HEK293 (cell line): ENCODE data around the gene SEPTIN3.
A peak's percentile ranks its signal among the peaks of the same experiment; 100 is the strongest.

Experiments
- CTCF ChIA-PET: fragments of 350-600 bp; formaldehyde crosslinking; extraction: SDS; loops from one replicate; lab custom pipeline; 2021; ENCODE audit warnings: antibody characterized with exemption; lab: Yijun Ruan, JAX
- POLR2A ChIA-PET: fragments of 300-600 bp; formaldehyde crosslinking; extraction: SDS; loops from one replicate; lab custom pipeline; 2020; ENCODE audit warnings: antibody characterized with exemption, inconsistent platforms; lab: Yijun Ruan, JAX
- H3K27ac ChIP-seq: fragments of 200-500 bp; sonication (Bioruptor generic); 2 replicates; pipeline ENCODE4 v1.5.1; 2014; ENCODE audit warnings: low read depth, low read length, control low read depth, inconsistent platforms; ENCODE audit errors: extremely low read depth
- H3K36me3 ChIP-seq, 2 experiments: fragments of 200-500 bp in 1 of 2; sonication (Bioruptor generic) in 1 of 2; 1 replicate in 1 of 2; 2 replicates in 1 of 2; pipeline ENCODE4 v1.5.1; 2014 to 2017; ENCODE audit warnings: inconsistent platforms in 2 of 2, low read length in 2 of 2; ENCODE audit not compliant: control insufficient read depth in 2 of 2, insufficient read depth in 1 of 2
- H3K4me1 ChIP-seq: fragments of 200-500 bp; sonication (Bioruptor generic); 2 replicates; pipeline ENCODE4 v1.5.1; 2014; ENCODE audit warnings: mild to moderate bottlenecking, low read length, inconsistent platforms; ENCODE audit not compliant: control insufficient read depth, insufficient read depth
- H3K4me3 ChIP-seq: 2 replicates; pipeline ENCODE4 v1.5.1; 2011; ENCODE audit warnings: low read depth, mild to moderate bottlenecking, control low read depth, low read length, moderate library complexity
- H3K9me3 ChIP-seq: fragments of 200-500 bp; sonication (Bioruptor generic); 2 replicates; pipeline ENCODE4 v1.5.1; 2014; ENCODE audit warnings: low read depth, low read length, inconsistent platforms; ENCODE audit not compliant: control insufficient read depth, insufficient read depth
- BCL11A ChIP-seq: fragments of 450-650 bp; formaldehyde crosslinking; IDR thresholded peaks from 2 replicates; pipeline ENCODE4 v1.5.1; 2016; ENCODE audit warnings: low read depth, missing biosample characterization, missing genetic modification characterization
- CTCF ChIP-seq: fragments of 450-650 bp; formaldehyde crosslinking; IDR thresholded peaks from 2 replicates; pipeline ENCODE4 v1.5.1; 2016; ENCODE audit warnings: missing biosample characterization, missing genetic modification characterization
- EGR2 ChIP-seq: fragments of 450-650 bp; formaldehyde crosslinking; IDR thresholded peaks from 2 replicates; pipeline ENCODE4 v1.5.1; 2016; ENCODE audit warnings: low read depth, missing biosample characterization, missing genetic modification characterization
- GLIS1 ChIP-seq: fragments of 450-650 bp; formaldehyde crosslinking; IDR thresholded peaks from 2 replicates; pipeline ENCODE4 v1.5.1; 2016; ENCODE audit warnings: missing biosample characterization, missing genetic modification characterization
- PRDM10 ChIP-seq: fragments of 450-650 bp; formaldehyde crosslinking; IDR thresholded peaks from 2 replicates; pipeline ENCODE4 v1.5.1; 2016; ENCODE audit warnings: missing biosample characterization, missing genetic modification characterization
- SP2 ChIP-seq: fragments of 450-650 bp; formaldehyde crosslinking; IDR thresholded peaks from 2 replicates; pipeline ENCODE4 v1.5.1; 2016; ENCODE audit warnings: missing biosample characterization, missing genetic modification characterization
- ZBTB20 ChIP-seq: fragments of 450-650 bp; formaldehyde crosslinking; IDR thresholded peaks from 2 replicates; pipeline ENCODE4 v1.5.1; 2016; ENCODE audit warnings: missing biosample characterization, missing genetic modification characterization
- ZBTB44 ChIP-seq: fragments of 450-650 bp; IDR thresholded peaks from 2 replicates; pipeline ENCODE4 v1.5.1; 2018; ENCODE audit warnings: missing biosample characterization, mild to moderate bottlenecking, missing genetic modification characterization
- ZEB2 ChIP-seq: fragments of 450-650 bp; formaldehyde crosslinking; IDR thresholded peaks from 2 replicates; pipeline ENCODE4 v1.5.1; 2016; ENCODE audit warnings: missing biosample characterization, missing genetic modification characterization
- ZFHX2 ChIP-seq: fragments of 450-650 bp; formaldehyde crosslinking; conservative IDR thresholded peaks from 2 replicates; pipeline ENCODE4 v1.5.1; 2016; ENCODE audit warnings: missing biosample characterization, missing genetic modification characterization
- ZIC2 ChIP-seq: fragments of 450-650 bp; formaldehyde crosslinking; IDR thresholded peaks from 2 replicates; pipeline ENCODE4 v1.5.1; 2016; ENCODE audit warnings: missing biosample characterization, missing genetic modification characterization
- ZNF157 ChIP-seq: fragments of 450-650 bp; formaldehyde crosslinking; IDR thresholded peaks from 2 replicates; pipeline ENCODE4 v1.5.1; 2016; ENCODE audit warnings: missing biosample characterization, missing genetic modification characterization
- ZNF2 ChIP-seq: fragments of 450-650 bp; formaldehyde crosslinking; IDR thresholded peaks from 2 replicates; pipeline ENCODE4 v1.5.1; 2016; ENCODE audit warnings: missing biosample characterization, missing genetic modification characterization
- ZNF335 ChIP-seq: fragments of 450-650 bp; formaldehyde crosslinking; conservative IDR thresholded peaks from 2 replicates; pipeline ENCODE4 v1.5.1; 2016; ENCODE audit warnings: missing biosample characterization, missing genetic modification characterization
- ZNF530 ChIP-seq: fragments of 450-650 bp; formaldehyde crosslinking; IDR thresholded peaks from 2 replicates; pipeline ENCODE4 v1.5.1; 2016; ENCODE audit warnings: low read depth, missing biosample characterization, missing genetic modification characterization
- ZNF558 ChIP-seq: fragments of 450-650 bp; formaldehyde crosslinking; IDR thresholded peaks from 2 replicates; pipeline ENCODE4 v1.5.1; 2016; ENCODE audit warnings: missing biosample characterization, missing genetic modification characterization
- ZNF600 ChIP-seq: fragments of 450-650 bp; formaldehyde crosslinking; IDR thresholded peaks from 2 replicates; pipeline ENCODE4 v1.5.1; 2016; ENCODE audit warnings: missing biosample characterization, missing genetic modification characterization
- ZNF610 ChIP-seq: fragments of 450-650 bp; formaldehyde crosslinking; IDR thresholded peaks from 2 replicates; pipeline ENCODE4 v1.5.1; 2016; ENCODE audit warnings: missing biosample characterization, missing genetic modification characterization, borderline replicate concordance
- ZNF677 ChIP-seq: fragments of 450-650 bp; IDR thresholded peaks from 2 replicates; pipeline ENCODE4 v1.5.0; 2018; ENCODE audit warnings: missing biosample characterization, mild to moderate bottlenecking, missing genetic modification characterization, moderate library complexity
- ZNF777 ChIP-seq: fragments of 450-650 bp; formaldehyde crosslinking; IDR thresholded peaks from 2 replicates; pipeline ENCODE4 v1.5.1; 2017; ENCODE audit warnings: missing biosample characterization, missing genetic modification characterization, borderline replicate concordance
- ZSCAN30 ChIP-seq: fragments of 450-650 bp; IDR thresholded peaks from 2 replicates; pipeline ENCODE4 v1.5.1; 2018; ENCODE audit warnings: missing biosample characterization, mild to moderate bottlenecking, missing genetic modification characterization, moderate library complexity
- TF ChIP-seq, protein P1 (sequence below): fragments of 450-650 bp; formaldehyde crosslinking; IDR thresholded peaks from 2 replicates; pipeline ENCODE4 v1.5.1; 2016; ENCODE audit warnings: missing biosample characterization, missing genetic modification characterization
- TF ChIP-seq, protein P2 (sequence below): fragments of 450-650 bp; formaldehyde crosslinking; IDR thresholded peaks from 2 replicates; pipeline ENCODE4 v1.5.1; 2016; ENCODE audit warnings: missing biosample characterization, missing genetic modification characterization

Gene SEPTIN3

GRCh38 chr22:41925783-41926460, 43.3 kb upstream of the SEPTIN3 start (continued):
- peak; percentile 32; the same call in 1 of the 2 replicates for TF ChIP-seq ZBTB20
- peak; percentile 41; the same call in 1 of the 2 replicates for TF ChIP-seq ZNF335 (tag by site-specific recombination)
- TF ChIP-seq ZNF558 (tag by site-specific recombination): no peak
- peak; percentile 60; the same call in 1 of the 2 replicates for TF ChIP-seq CTCF (tag by site-specific recombination)
- no peak for TF ChIP-seq ZNF610
- TF ChIP-seq ZEB2: 0 out of 2 replicates have a peak, but pooled peaks have one; percentile 23
- peak; percentile 18; the same call in 1 of the 2 replicates for TF ChIP-seq ZNF157 (tag by site-specific recombination)
- TF ChIP-seq ZSCAN30: peak; percentile 67
- TF ChIP-seq ZNF777: peak; percentile 43; the same call in 1 of the 2 replicates
- TF ChIP-seq EGR2: peak; percentile 38; the same call in 1 of the 2 replicates
- TF ChIP-seq ZFHX2 (tag by site-specific recombination): peak; percentile 71
- 0 out of 2 replicates have a peak, but pooled peaks have one; percentile 17 for TF ChIP-seq GLIS1 (tag by site-specific recombination)
- TF ChIP-seq ZIC2 (tag by site-specific recombination): 0 out of 2 replicates have a peak, but pooled peaks have one; percentile 9

DNA sequence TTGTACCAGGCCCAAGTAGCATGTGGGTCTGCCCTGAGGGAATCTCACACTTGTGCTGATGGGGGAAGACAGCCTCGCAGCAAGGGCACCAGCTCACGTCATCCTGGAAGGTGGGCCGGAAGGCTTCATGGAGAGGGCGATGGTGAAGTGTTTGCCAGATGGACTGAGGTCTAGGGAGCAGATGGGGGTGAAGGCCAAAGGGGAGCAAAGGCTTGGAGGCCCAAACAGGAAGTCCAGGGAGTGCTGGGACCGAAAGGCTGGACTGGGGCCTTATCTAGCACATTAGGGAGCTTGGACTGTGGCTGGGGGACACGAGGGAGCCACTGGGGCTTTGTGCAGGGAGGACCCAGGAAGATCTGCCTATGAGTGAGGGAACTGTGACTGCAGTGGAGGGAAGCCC, 41.4 kb upstream of the SEPTIN3 start:
- H3K9me3 ChIP-seq: no peaks in the 10 kb centered on the region
- ChIA-PET POLR2A (interaction anchor here (1.0 to 4.3 kb wide), 4 partner anchors 8 to 181 kb away, joined by 3 to 27 read pairs (median 4); partner anchors contain the start of gene CENPM), CTCF (interaction anchor here (0.6 to 1.4 kb wide), 6 partner anchors 11 to 230 kb away, joined by 3 to 6 read pairs (median 3); no protein-coding TSS in a partner anchor)
- H3K4me3 ChIP-seq: no peak overlapping the region
- H3K4me1 ChIP-seq: peaks cover 2% of the 10 kb centered on the region; the same call in 1 of the 2 replicates
- H3K36me3 ChIP-seq: peaks cover 5 to 11% of the 10 kb centered on the region in 2 experiments; a peak in 2 of 3 replicates
- no peak overlapping the region for H3K27ac ChIP-seq
- TF ChIP-seq BCL11A: no peak
- TF ChIP-seq ZNF2 (tag by site-specific recombination): peak; percentile 44; the same call in 1 of the 2 replicates
- TF ChIP-seq ZNF600: 0 out of 2 replicates have a peak, but pooled peaks have one; percentile 11
- TF ChIP-seq SP2 (tag by site-specific recombination): peak; percentile 6; the same call in 1 of the 2 replicates
- peak; percentile 28; the same call in 1 of the 2 replicates for TF ChIP-seq PRDM10
- TF ChIP-seq, protein P1, sequence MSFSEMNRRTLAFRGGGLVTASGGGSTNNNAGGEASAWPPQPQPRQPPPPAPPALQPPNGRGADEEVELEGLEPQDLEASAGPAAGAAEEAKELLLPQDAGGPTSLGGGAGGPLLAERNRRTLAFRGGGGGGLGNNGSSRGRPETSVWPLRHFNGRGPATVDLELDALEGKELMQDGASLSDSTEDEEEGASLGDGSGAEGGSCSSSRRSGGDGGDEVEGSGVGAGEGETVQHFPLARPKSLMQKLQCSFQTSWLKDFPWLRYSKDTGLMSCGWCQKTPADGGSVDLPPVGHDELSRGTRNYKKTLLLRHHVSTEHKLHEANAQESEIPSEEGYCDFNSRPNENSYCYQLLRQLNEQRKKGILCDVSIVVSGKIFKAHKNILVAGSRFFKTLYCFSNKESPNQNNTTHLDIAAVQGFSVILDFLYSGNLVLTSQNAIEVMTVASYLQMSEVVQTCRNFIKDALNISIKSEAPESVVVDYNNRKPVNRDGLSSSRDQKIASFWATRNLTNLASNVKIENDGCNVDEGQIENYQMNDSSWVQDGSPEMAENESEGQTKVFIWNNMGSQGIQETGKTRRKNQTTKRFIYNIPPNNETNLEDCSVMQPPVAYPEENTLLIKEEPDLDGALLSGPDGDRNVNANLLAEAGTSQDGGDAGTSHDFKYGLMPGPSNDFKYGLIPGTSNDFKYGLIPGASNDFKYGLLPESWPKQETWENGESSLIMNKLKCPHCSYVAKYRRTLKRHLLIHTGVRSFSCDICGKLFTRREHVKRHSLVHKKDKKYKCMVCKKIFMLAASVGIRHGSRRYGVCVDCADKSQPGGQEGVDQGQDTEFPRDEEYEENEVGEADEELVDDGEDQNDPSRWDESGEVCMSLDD (tag by site-specific recombination): peak; percentile 14; the same call in 1 of the 2 replicates
- TF ChIP-seq, protein P2, sequence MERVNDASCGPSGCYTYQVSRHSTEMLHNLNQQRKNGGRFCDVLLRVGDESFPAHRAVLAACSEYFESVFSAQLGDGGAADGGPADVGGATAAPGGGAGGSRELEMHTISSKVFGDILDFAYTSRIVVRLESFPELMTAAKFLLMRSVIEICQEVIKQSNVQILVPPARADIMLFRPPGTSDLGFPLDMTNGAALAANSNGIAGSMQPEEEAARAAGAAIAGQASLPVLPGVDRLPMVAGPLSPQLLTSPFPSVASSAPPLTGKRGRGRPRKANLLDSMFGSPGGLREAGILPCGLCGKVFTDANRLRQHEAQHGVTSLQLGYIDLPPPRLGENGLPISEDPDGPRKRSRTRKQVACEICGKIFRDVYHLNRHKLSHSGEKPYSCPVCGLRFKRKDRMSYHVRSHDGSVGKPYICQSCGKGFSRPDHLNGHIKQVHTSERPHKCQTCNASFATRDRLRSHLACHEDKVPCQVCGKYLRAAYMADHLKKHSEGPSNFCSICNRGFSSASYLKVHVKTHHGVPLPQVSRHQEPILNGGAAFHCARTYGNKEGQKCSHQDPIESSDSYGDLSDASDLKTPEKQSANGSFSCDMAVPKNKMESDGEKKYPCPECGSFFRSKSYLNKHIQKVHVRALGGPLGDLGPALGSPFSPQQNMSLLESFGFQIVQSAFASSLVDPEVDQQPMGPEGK (tag by site-specific recombination): peak; percentile 54; the same call in 1 of the 2 replicates
- TF ChIP-seq ZNF530 (tag by site-specific recombination): no peak
- no peak for TF ChIP-seq ZNF677 (tag by site-specific recombination)
- TF ChIP-seq ZBTB44 (tag by site-specific recombination): no peak
